ENCODE data around the gene TSPAN32.

- TF ChIP-seq, protein P1, sequence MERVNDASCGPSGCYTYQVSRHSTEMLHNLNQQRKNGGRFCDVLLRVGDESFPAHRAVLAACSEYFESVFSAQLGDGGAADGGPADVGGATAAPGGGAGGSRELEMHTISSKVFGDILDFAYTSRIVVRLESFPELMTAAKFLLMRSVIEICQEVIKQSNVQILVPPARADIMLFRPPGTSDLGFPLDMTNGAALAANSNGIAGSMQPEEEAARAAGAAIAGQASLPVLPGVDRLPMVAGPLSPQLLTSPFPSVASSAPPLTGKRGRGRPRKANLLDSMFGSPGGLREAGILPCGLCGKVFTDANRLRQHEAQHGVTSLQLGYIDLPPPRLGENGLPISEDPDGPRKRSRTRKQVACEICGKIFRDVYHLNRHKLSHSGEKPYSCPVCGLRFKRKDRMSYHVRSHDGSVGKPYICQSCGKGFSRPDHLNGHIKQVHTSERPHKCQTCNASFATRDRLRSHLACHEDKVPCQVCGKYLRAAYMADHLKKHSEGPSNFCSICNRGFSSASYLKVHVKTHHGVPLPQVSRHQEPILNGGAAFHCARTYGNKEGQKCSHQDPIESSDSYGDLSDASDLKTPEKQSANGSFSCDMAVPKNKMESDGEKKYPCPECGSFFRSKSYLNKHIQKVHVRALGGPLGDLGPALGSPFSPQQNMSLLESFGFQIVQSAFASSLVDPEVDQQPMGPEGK (CRISPR knock-in tag; IDR thresholded peaks at IDR 0.05; ENCODE audit: borderline replicate concordance), result no peak
- TF ChIP-seq ZFP30 (CRISPR knock-in tag; IDR thresholded peaks at IDR 0.05) (no peak), ZC3H10 (CRISPR knock-in tag; IDR thresholded peaks at IDR 0.05) (no peak), TCF4 (CRISPR knock-in tag; IDR thresholded peaks at IDR 0.05; ENCODE audit: borderline replicate concordance) (no peak), ESRRG (CRISPR knock-in tag; IDR thresholded peaks at IDR 0.05) (no peak)
Observed at GRCh38 chr11:2294926-2295290, 6.9 kb upstream of the TSPAN32 start.

Measured in SK-N-SH treated with all-trans-retinoic acid at 6 μM for 48 hours (cell line).